ENCODE results near the gene DHRS11. TPM values are rescaled to one million over a fixed set of nuclear protein-coding genes. Genes with fewer than 3 reads are reported as not detected.

The DHRS11 gene
- total RNA-seq, 5 donors from 2014 or later (not counting 1 experiment from before 2014, with no cell fraction given): 2.6 to 9.7 (median 6.3) TPM

DNA sequence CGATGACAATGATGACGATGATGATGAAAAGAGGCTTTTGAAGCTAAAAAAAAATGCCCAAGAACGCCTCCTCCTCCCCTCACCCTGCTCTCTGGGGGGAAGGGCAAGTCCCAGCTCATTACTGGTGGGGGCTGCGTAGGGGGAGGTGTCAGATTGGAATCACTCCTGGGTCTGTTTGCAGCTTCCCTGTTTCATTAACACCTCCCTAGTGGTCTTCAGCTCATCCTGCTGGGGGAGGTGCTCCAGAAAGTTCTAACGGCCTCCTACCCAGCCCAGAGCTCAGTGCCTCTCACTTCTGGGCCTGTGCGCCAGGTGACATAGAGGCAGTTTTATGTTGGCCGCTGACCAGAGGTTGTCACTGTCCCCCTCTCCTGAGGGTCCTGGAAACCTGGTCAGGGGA lies 22.4 kb downstream of the DHRS11 start:
- WGBS (ENCODE audit: insufficient coverage): 92% methylated on average over 3 of the region's 7 CpGs
- no peaks in the 10 kb centered on the region for H3K9me3 Mint-ChIP-seq
- POLR2A ChIA-PET: interaction anchor here in 1 of 2 donors (0.6 kb wide), 1 partner anchor 718 kb away, joined by 4 read pairs; no protein-coding TSS in a partner anchor

GRCh38 chr17:36614933-36615332 lies 23.3 kb downstream of the DHRS11 start:
- H3K27ac ChIP-seq (ENCODE audit: low read length): no peak overlapping the region
- DNase-seq: no peak
- ChIA-PET CTCF (no interaction called here), POLR2A (no interaction called here)
- Mint-ChIP-seq H3K4me3 (no peak overlapping the region), H3K9me3 (no peaks in the 10 kb centered on the region), H3K27ac (no peak overlapping the region), H3K4me1 (no peaks in the 10 kb centered on the region), H3K36me3 (no peaks in the 10 kb centered on the region), H3K27me3 (peaks cover 2 to 7% of the 10 kb centered on the region in 2 donors)
- H3K4me3 ChIP-seq (ENCODE audit: control insufficient read depth in 1 of 2, extremely low read depth in 1 of 2, low read length in 1 of 2): no peak overlapping the region
- ATAC-seq (replicated peaks in 1 of 4): no peak
- H3K4me1 ChIP-seq (ENCODE audit: control insufficient read depth in 1 of 2, extremely low read depth in 1 of 2, insufficient read depth in 2 of 2, low read length in 2 of 2): no peaks in the 10 kb centered on the region
- no peaks in the 10 kb centered on the region for H3K36me3 ChIP-seq (ENCODE audit: control insufficient read depth in 2 of 2, extremely low read depth in 1 of 2, insufficient read depth in 1 of 2, low read length in 1 of 2)
- H3K9me3 ChIP-seq: no peaks in the 10 kb centered on the region
- WGBS (ENCODE audit: insufficient coverage): 79% methylated on average over 3 of the region's 5 CpGs
- H3K27me3 ChIP-seq (replicated peaks in 1 of 2; ENCODE audit: control insufficient read depth in 2 of 2, extremely low read depth in 1 of 2, insufficient read depth in 2 of 2, low read length in 1 of 2): peaks cover 0 to 28% of the 10 kb centered on the region in 2 experiments

More for the DNA sequence above, 22.4 kb downstream of the DHRS11 start:
- Histone ChIP-seq H3K9me3 (no peaks in the 10 kb centered on the region), H3K27ac (ENCODE audit: low read length) (no peak overlapping the region), H3K36me3 (ENCODE audit: control insufficient read depth in 2 of 2, extremely low read depth in 1 of 2, insufficient read depth in 1 of 2, low read length in 1 of 2) (no peaks in the 10 kb centered on the region), H3K4me1 (ENCODE audit: control insufficient read depth in 1 of 2, extremely low read depth in 1 of 2, insufficient read depth in 2 of 2, low read length in 2 of 2) (peaks cover 0 to 1% of the 10 kb centered on the region in 2 experiments), H3K4me3 (ENCODE audit: control insufficient read depth in 1 of 2, extremely low read depth in 1 of 2, low read length in 1 of 2) (no peak overlapping the region), H3K27me3 (replicated peaks in 1 of 2; ENCODE audit: control insufficient read depth in 2 of 2, extremely low read depth in 1 of 2, insufficient read depth in 2 of 2, low read length in 1 of 2) (peaks cover 0 to 28% of the 10 kb centered on the region in 2 experiments)
- Mint-ChIP-seq H3K27ac (no peak overlapping the region), H3K27me3 (peaks cover 2 to 7% of the 10 kb centered on the region in 2 donors), H3K36me3 (no peaks in the 10 kb centered on the region), H3K4me1 (peaks cover 0 to 2% (median 2%) of the 10 kb centered on the region in 3 donors), H3K4me3 (no peak overlapping the region)
- ATAC-seq (replicated peaks in 1 of 4) (no peak), DNase-seq (no peak)
- CTCF ChIA-PET: interaction anchor here in 1 of 2 donors (0.8 kb wide), 1 partner anchor 13 kb away, joined by 4 read pairs; the partner anchor contains the start of gene MRM1

- no peaks in the 10 kb centered on the region for H3K36me3 ChIP-seq (ENCODE audit: control insufficient read depth in 2 of 2, extremely low read depth in 1 of 2, insufficient read depth in 1 of 2, low read length in 1 of 2)
- ChIA-PET CTCF (interaction anchor here in 1 of 2 donors (0.5 kb wide), 1 partner anchor 13 kb away, joined by 4 read pairs; no protein-coding TSS in a partner anchor), POLR2A (no interaction called here)
- Mint-ChIP-seq H3K36me3 (no peaks in the 10 kb centered on the region), H3K27me3 (peaks cover 2 to 7% of the 10 kb centered on the region in 2 donors), H3K27ac (no peak overlapping the region), H3K9me3 (no peaks in the 10 kb centered on the region), H3K4me1 (peaks cover 0 to under 1% (median 0%) of the 10 kb centered on the region in 3 donors), H3K4me3 (no peak overlapping the region)
- ATAC-seq (replicated peaks in 1 of 4) (no peak), DNase-seq (no peak)
- H3K27me3 ChIP-seq (replicated peaks in 1 of 2; ENCODE audit: control insufficient read depth in 2 of 2, extremely low read depth in 1 of 2, insufficient read depth in 2 of 2, low read length in 1 of 2): peaks cover 0 to 31% of the 10 kb centered on the region in 2 experiments
- H3K9me3 ChIP-seq: no peaks in the 10 kb centered on the region
- H3K4me1 ChIP-seq (ENCODE audit: control insufficient read depth in 1 of 2, extremely low read depth in 1 of 2, insufficient read depth in 2 of 2, low read length in 2 of 2): no peaks in the 10 kb centered on the region
- WGBS (ENCODE audit: insufficient coverage): 81% methylated on average over 8 of the region's 16 CpGs
- no peak overlapping the region for H3K27ac ChIP-seq (ENCODE audit: low read length)
- H3K4me3 ChIP-seq (ENCODE audit: control insufficient read depth in 1 of 2, extremely low read depth in 1 of 2, low read length in 1 of 2): no peak overlapping the region
Measured at GRCh38 chr17:36616061-36617029, 24.7 kb downstream of the DHRS11 start.

- Mint-ChIP-seq H3K4me1 (peaks cover 0 to 5% (median 0%) of the 10 kb centered on the region in 3 donors), H3K9me3 (no peaks in the 10 kb centered on the region)
- CTCF ChIA-PET: interaction anchor here in 1 of 2 donors (0.7 kb wide), 1 partner anchor 94 kb away, joined by 3 read pairs; no protein-coding TSS in a partner anchor
Measured at GRCh38 chr17:36617773-36618172, 26.1 kb downstream of the DHRS11 start.

GRCh38 chr17:36623281-36623680 lies 31.6 kb downstream of the DHRS11 start:
- Histone ChIP-seq H3K9me3 (no peaks in the 10 kb centered on the region), H3K4me1 (ENCODE audit: control insufficient read depth in 1 of 2, extremely low read depth in 1 of 2, insufficient read depth in 2 of 2, low read length in 2 of 2) (no peaks in the 10 kb centered on the region), H3K4me3 (ENCODE audit: control insufficient read depth in 1 of 2, extremely low read depth in 1 of 2, low read length in 1 of 2) (no peak overlapping the region), H3K27ac (ENCODE audit: low read length) (no peak overlapping the region), H3K36me3 (ENCODE audit: control insufficient read depth in 2 of 2, extremely low read depth in 1 of 2, insufficient read depth in 1 of 2, low read length in 1 of 2) (no peaks in the 10 kb centered on the region), H3K27me3 (replicated peaks in 1 of 2; ENCODE audit: control insufficient read depth in 2 of 2, extremely low read depth in 1 of 2, insufficient read depth in 2 of 2, low read length in 1 of 2) (peaks cover 0 to 5% of the 10 kb centered on the region in 2 experiments)
- ChIA-PET POLR2A (no interaction called here), CTCF (no interaction called here)
- WGBS (ENCODE audit: insufficient coverage): 100% methylated on average over 1 of the region's 3 CpGs
- DNase-seq (no peak), ATAC-seq (replicated peaks in 1 of 4) (no peak)
- peaks cover 1 to 2% of the 10 kb centered on the region in 2 donors for H3K27me3 Mint-ChIP-seq
- H3K27ac Mint-ChIP-seq: no peak overlapping the region
- no peak overlapping the region for H3K4me3 Mint-ChIP-seq
- no peaks in the 10 kb centered on the region for H3K9me3 Mint-ChIP-seq
- H3K4me1 Mint-ChIP-seq: peaks cover 0 to 5% (median 0%) of the 10 kb centered on the region in 3 donors
- no peaks in the 10 kb centered on the region for H3K36me3 Mint-ChIP-seq

More at GRCh38 chr17:36617773-36618172, 26.1 kb downstream of the DHRS11 start:
- ATAC-seq (replicated peaks in 1 of 4) (no peak), DNase-seq (no peak)
- peaks cover 0 to 31% of the 10 kb centered on the region in 2 experiments for H3K27me3 ChIP-seq (replicated peaks in 1 of 2; ENCODE audit: control insufficient read depth in 2 of 2, extremely low read depth in 1 of 2, insufficient read depth in 2 of 2, low read length in 1 of 2)
- POLR2A ChIA-PET: no interaction called here
- no peak overlapping the region for H3K4me3 ChIP-seq (ENCODE audit: control insufficient read depth in 1 of 2, extremely low read depth in 1 of 2, low read length in 1 of 2)
- no peak overlapping the region for H3K27ac Mint-ChIP-seq
- no peaks in the 10 kb centered on the region for H3K9me3 ChIP-seq
- no peak overlapping the region for H3K4me3 Mint-ChIP-seq
- no peaks in the 10 kb centered on the region for H3K4me1 ChIP-seq (ENCODE audit: control insufficient read depth in 1 of 2, extremely low read depth in 1 of 2, insufficient read depth in 2 of 2, low read length in 2 of 2)
- H3K27me3 Mint-ChIP-seq: peaks cover 2 to 7% of the 10 kb centered on the region in 2 donors
- WGBS (ENCODE audit: insufficient coverage): no CpG with 5 or more reads among the region's 7 CpGs
- no peaks in the 10 kb centered on the region for H3K36me3 Mint-ChIP-seq
- no peaks in the 10 kb centered on the region for H3K36me3 ChIP-seq (ENCODE audit: control insufficient read depth in 2 of 2, extremely low read depth in 1 of 2, insufficient read depth in 1 of 2, low read length in 1 of 2)
- H3K27ac ChIP-seq (ENCODE audit: low read length): no peak overlapping the region

GRCh38 chr17:36625188-36625587 lies 33.5 kb downstream of the DHRS11 start:
- H3K27ac ChIP-seq (ENCODE audit: low read length): no peak overlapping the region
- no peaks in the 10 kb centered on the region for H3K9me3 ChIP-seq
- 62% methylated on average over 5 of the region's 7 CpGs for WGBS (ENCODE audit: insufficient coverage)
- peaks cover 0 to 14% of the 10 kb centered on the region in 2 experiments for H3K27me3 ChIP-seq (replicated peaks in 1 of 2; ENCODE audit: control insufficient read depth in 2 of 2, extremely low read depth in 1 of 2, insufficient read depth in 2 of 2, low read length in 1 of 2)
- H3K4me1 Mint-ChIP-seq: peaks cover 0 to 5% (median 0%) of the 10 kb centered on the region in 3 donors
- H3K36me3 ChIP-seq (ENCODE audit: control insufficient read depth in 2 of 2, extremely low read depth in 1 of 2, insufficient read depth in 1 of 2, low read length in 1 of 2): no peaks in the 10 kb centered on the region
- no peaks in the 10 kb centered on the region for H3K9me3 Mint-ChIP-seq
- ChIA-PET POLR2A (no interaction called here), CTCF (interaction anchor here in 1 of 2 donors (0.7 to 1.4 kb wide), 3 partner anchors 22 to 615 kb away, joined by 3 to 4 read pairs (median 3); no protein-coding TSS in a partner anchor)
- H3K36me3 Mint-ChIP-seq: no peaks in the 10 kb centered on the region
- ATAC-seq (replicated peaks in 1 of 4) (no peak), DNase-seq (no peak)
- H3K4me3 ChIP-seq (ENCODE audit: control insufficient read depth in 1 of 2, extremely low read depth in 1 of 2, low read length in 1 of 2): no peak overlapping the region
- peaks cover 0 to 7% of the 10 kb centered on the region in 2 experiments for H3K4me1 ChIP-seq (ENCODE audit: control insufficient read depth in 1 of 2, extremely low read depth in 1 of 2, insufficient read depth in 2 of 2, low read length in 2 of 2)
- H3K27me3 Mint-ChIP-seq: peaks cover 0 to 2% of the 10 kb centered on the region in 2 donors
- H3K4me3 Mint-ChIP-seq: no peak overlapping the region
- H3K27ac Mint-ChIP-seq: no peak overlapping the region

Measured in T-cell (primary cell).